ENCODE data around the gene NID1. TPM values are rescaled to one million over a fixed set of nuclear protein-coding genes. Genes with fewer than 3 reads are reported as not detected.

The NID1 gene
- total and polyA plus RNA-seq, 4 donors, result 15.4 to 151 (median 45.1) TPM

GRCh38 chr1:236073307-236073897, 8.5 kb upstream of the NID1 start:
- no peak for ATAC-seq (ENCODE audit: insufficient read depth, low FRiP score)
- DNase-seq, result no peak
- 87 to 95% methylated on average over 4 of the region's 4 CpGs for WGBS, 2 donors
- TF ChIP-seq CTCF (IDR thresholded peaks at IDR 0.05; ENCODE audit: control extremely low read depth, extremely low read depth), result no peak
- peaks cover 0 to 4% (median under 1%) of the 10 kb centered on the region in 4 donors for H3K9me3 ChIP-seq (ENCODE audit: control insufficient read depth in 4 of 4, insufficient read depth in 3 of 4, low read length in 3 of 4)
- no peaks in the 10 kb centered on the region for H3K36me3 ChIP-seq (ENCODE audit: control insufficient read depth in 4 of 4, insufficient read depth in 4 of 4, low read length in 4 of 4)
- H3K4me1 ChIP-seq (ENCODE audit: control insufficient read depth in 5 of 5, insufficient read depth in 5 of 5, low read length in 5 of 5), result peaks cover 0 to under 1% (median 0%) of the 10 kb centered on the region in 5 donors
- no peak overlapping the region for H3K9ac ChIP-seq (ENCODE audit: insufficient read depth in 1 of 2, low read length in 2 of 2)
- no peaks in the 10 kb centered on the region for H3K27me3 ChIP-seq (ENCODE audit: control insufficient read depth in 3 of 3, insufficient read depth in 3 of 3, low read length in 2 of 3)
- H3K27ac ChIP-seq (ENCODE audit: low read depth in 1 of 2, low read length in 1 of 2), result no peak overlapping the region
- no peak overlapping the region for H3K4me3 ChIP-seq

GRCh38 chr1:236072001-236072400, 7.1 kb upstream of the NID1 start:
- DNase-seq, result no peak
- no peak for ATAC-seq (ENCODE audit: insufficient read depth, low FRiP score)
- H3K27ac ChIP-seq (ENCODE audit: low read depth in 1 of 2, low read length in 1 of 2), result no peak overlapping the region
- peaks cover 0 to 14% (median 0%) of the 10 kb centered on the region in 5 donors for H3K4me1 ChIP-seq (ENCODE audit: control insufficient read depth in 5 of 5, insufficient read depth in 5 of 5, low read length in 5 of 5)
- no peak overlapping the region for H3K9ac ChIP-seq (ENCODE audit: insufficient read depth in 1 of 2, low read length in 2 of 2)
- WGBS, 2 donors, result 49 to 85% methylated on average over 5 of the region's 5 CpGs
- no peak for TF ChIP-seq CTCF (IDR thresholded peaks at IDR 0.05; ENCODE audit: control extremely low read depth, extremely low read depth)
- H3K36me3 ChIP-seq (ENCODE audit: control insufficient read depth in 4 of 4, insufficient read depth in 4 of 4, low read length in 4 of 4), result no peaks in the 10 kb centered on the region
- H3K9me3 ChIP-seq (ENCODE audit: control insufficient read depth in 4 of 4, insufficient read depth in 3 of 4, low read length in 3 of 4), result peaks cover 0 to 4% (median under 1%) of the 10 kb centered on the region in 4 donors
- no peak overlapping the region for H3K4me3 ChIP-seq
- H3K27me3 ChIP-seq (ENCODE audit: control insufficient read depth in 3 of 3, insufficient read depth in 3 of 3, low read length in 2 of 3), result peaks cover 0 to 4% (median 0%) of the 10 kb centered on the region in 3 donors

- Histone ChIP-seq H3K9ac (ENCODE audit: insufficient read depth in 1 of 2, low read length in 2 of 2) (no peak overlapping the region), H3K27me3 (ENCODE audit: control insufficient read depth in 3 of 3, insufficient read depth in 3 of 3, low read length in 2 of 3) (peaks cover 0 to 7% (median 0%) of the 10 kb centered on the region in 3 donors), H3K9me3 (ENCODE audit: control insufficient read depth in 4 of 4, insufficient read depth in 3 of 4, low read length in 3 of 4) (peaks cover 0 to 4% (median under 1%) of the 10 kb centered on the region in 4 donors), H3K36me3 (ENCODE audit: control insufficient read depth in 4 of 4, insufficient read depth in 4 of 4, low read length in 4 of 4) (no peaks in the 10 kb centered on the region), H3K27ac (ENCODE audit: low read depth in 1 of 2, low read length in 1 of 2) (no peak overlapping the region), H3K4me3 (no peak overlapping the region), H3K4me1 (ENCODE audit: control insufficient read depth in 5 of 5, insufficient read depth in 5 of 5, low read length in 5 of 5) (peaks cover 0 to 23% (median 3%) of the 10 kb centered on the region in 5 donors)
- ATAC-seq (ENCODE audit: insufficient read depth, low FRiP score) (no peak), DNase-seq (no peak)
- TF ChIP-seq CTCF (IDR thresholded peaks at IDR 0.05; ENCODE audit: control extremely low read depth, extremely low read depth), result no peak
Observed at GRCh38 chr1:236070753-236071152, 5.9 kb upstream of the NID1 start.

GRCh38 chr1:236069796-236070195, 4.9 kb upstream of the NID1 start:
- no peak overlapping the region for H3K4me3 ChIP-seq
- peaks cover 0 to 11% (median 0%) of the 10 kb centered on the region in 3 donors for H3K27me3 ChIP-seq (ENCODE audit: control insufficient read depth in 3 of 3, insufficient read depth in 3 of 3, low read length in 2 of 3)
- peaks cover 0 to 29% (median 7%) of the 10 kb centered on the region in 5 donors for H3K4me1 ChIP-seq (ENCODE audit: control insufficient read depth in 5 of 5, insufficient read depth in 5 of 5, low read length in 5 of 5)
- no peak for DNase-seq
- no peak for ATAC-seq (ENCODE audit: insufficient read depth, low FRiP score)
- peaks cover 0 to 4% (median under 1%) of the 10 kb centered on the region in 4 donors for H3K9me3 ChIP-seq (ENCODE audit: control insufficient read depth in 4 of 4, insufficient read depth in 3 of 4, low read length in 3 of 4)
- TF ChIP-seq CTCF (IDR thresholded peaks at IDR 0.05; ENCODE audit: control extremely low read depth, extremely low read depth), result no peak
- no peak overlapping the region for H3K27ac ChIP-seq (ENCODE audit: low read depth in 1 of 2, low read length in 1 of 2)
- H3K36me3 ChIP-seq (ENCODE audit: control insufficient read depth in 4 of 4, insufficient read depth in 4 of 4, low read length in 4 of 4), result no peaks in the 10 kb centered on the region
- H3K9ac ChIP-seq (ENCODE audit: insufficient read depth in 1 of 2, low read length in 2 of 2), result no peak overlapping the region
- 83 to 88% methylated on average over 5 of the region's 5 CpGs for WGBS, 2 donors

Data from lung (tissue), 12 donors.